ENCODE results near the gene DIDO1. TPM values are rescaled to one million over a fixed set of nuclear protein-coding genes. Genes with fewer than 3 reads are reported as not detected.

Gene DIDO1
- total RNA-seq, 1 experiment from 2014 or later, result 77.1 TPM

GRCh38 chr20:62952968-62953838 is 26.9 kb upstream of the DIDO1 start:
- TF ChIP-seq CTCF (IDR thresholded peaks at IDR 0.05; ENCODE audit: unreplicated experiment), result no peak
- no TSS peak for BruUV-seq (replicated peaks)
- Mint-ChIP-seq H3K27ac (ENCODE audit: unreplicated experiment) (peak overlapping the region; percentile 62), H3K9me3 (ENCODE audit: low read depth, unreplicated experiment) (peaks cover 5% of the 10 kb centered on the region), H3K4me1 (ENCODE audit: low read depth, unreplicated experiment) (peaks cover 8% of the 10 kb centered on the region), H3K36me3 (ENCODE audit: insufficient read depth, unreplicated experiment) (peaks cover 49% of the 10 kb centered on the region), H3K27me3 (ENCODE audit: unreplicated experiment) (no peaks in the 10 kb centered on the region), H3K4me3 (ENCODE audit: low read depth, unreplicated experiment) (peak overlapping the region; percentile 70)
- DNase-seq, result no peak
- intact Hi-C loops (cut with micrococcal nuclease; ENCODE audit: unreplicated experiment), result no loop called here
- CTCF ChIA-PET, result interaction anchor here (0.7 to 1.3 kb wide), 4 partner anchors 15 to 75 kb away, joined by 3 to 5 read pairs (median 4); no protein-coding TSS in a partner anchor

- peaks cover 42% of the 10 kb centered on the region for H3K36me3 Mint-ChIP-seq (ENCODE audit: insufficient read depth, unreplicated experiment)
- intact Hi-C loops (cut with micrococcal nuclease; ENCODE audit: unreplicated experiment), result no loop called here
- TF ChIP-seq CTCF (IDR thresholded peaks at IDR 0.05; ENCODE audit: unreplicated experiment), result no peak
- peaks cover 8% of the 10 kb centered on the region for H3K4me1 Mint-ChIP-seq (ENCODE audit: low read depth, unreplicated experiment)
- no peaks in the 10 kb centered on the region for H3K27me3 Mint-ChIP-seq (ENCODE audit: unreplicated experiment)
- peaks cover 5% of the 10 kb centered on the region for H3K9me3 Mint-ChIP-seq (ENCODE audit: low read depth, unreplicated experiment)
- peak; percentile 89 for DNase-seq
- no TSS peak for BruUV-seq (replicated peaks)
- H3K27ac Mint-ChIP-seq (ENCODE audit: unreplicated experiment), result peak within 1 kb of the TSS; percentile 62
- peak within 1 kb of the TSS; percentile 70 for H3K4me3 Mint-ChIP-seq (ENCODE audit: low read depth, unreplicated experiment)
- CTCF ChIA-PET, result interaction anchor here (0.9 to 1.1 kb wide), 2 partner anchors 14 to 20 kb away, joined by 4 to 5 read pairs; no protein-coding TSS in a partner anchor
Measured at GRCh38 chr20:62952373-62952967, 26.2 kb upstream of the DIDO1 start, which contains the start of gene SLC17A9. TSS of gene SLC17A9 (plus strand) at chr20:62952709. CDS start at chr20:62952831, 122 bp downstream.

GRCh38 chr20:62951896-62952372 is 25.6 kb upstream of the DIDO1 start:
- Mint-ChIP-seq H3K9me3 (ENCODE audit: low read depth, unreplicated experiment) (peaks cover 5% of the 10 kb centered on the region), H3K4me3 (ENCODE audit: low read depth, unreplicated experiment) (peak overlapping the region; percentile 70), H3K36me3 (ENCODE audit: insufficient read depth, unreplicated experiment) (peaks cover 40% of the 10 kb centered on the region), H3K27ac (ENCODE audit: unreplicated experiment) (peak overlapping the region; percentile 62), H3K27me3 (ENCODE audit: unreplicated experiment) (no peaks in the 10 kb centered on the region), H3K4me1 (ENCODE audit: low read depth, unreplicated experiment) (peaks cover 8% of the 10 kb centered on the region)
- no peak for TF ChIP-seq CTCF (IDR thresholded peaks at IDR 0.05; ENCODE audit: unreplicated experiment)
- DNase-seq, result no peak
- BruUV-seq (replicated peaks), result TSS peak; percentile 58
- CTCF ChIA-PET, result no interaction called here
- intact Hi-C loops (cut with micrococcal nuclease; ENCODE audit: unreplicated experiment), result no loop called here

GRCh38 chr20:62951143-62951895 is 25.0 kb upstream of the DIDO1 start:
- H3K4me3 Mint-ChIP-seq (ENCODE audit: low read depth, unreplicated experiment), result no peak overlapping the region
- no peak overlapping the region for H3K27ac Mint-ChIP-seq (ENCODE audit: unreplicated experiment)
- DNase-seq, result no peak
- TF ChIP-seq CTCF (IDR thresholded peaks at IDR 0.05; ENCODE audit: unreplicated experiment), result no peak
- peaks cover 34% of the 10 kb centered on the region for H3K36me3 Mint-ChIP-seq (ENCODE audit: insufficient read depth, unreplicated experiment)
- BruUV-seq (replicated peaks), result no TSS peak
- H3K27me3 Mint-ChIP-seq (ENCODE audit: unreplicated experiment), result no peaks in the 10 kb centered on the region
- peaks cover 8% of the 10 kb centered on the region for H3K4me1 Mint-ChIP-seq (ENCODE audit: low read depth, unreplicated experiment)
- intact Hi-C loops (cut with micrococcal nuclease; ENCODE audit: unreplicated experiment), result no loop called here
- H3K9me3 Mint-ChIP-seq (ENCODE audit: low read depth, unreplicated experiment), result peaks cover 5% of the 10 kb centered on the region
- CTCF ChIA-PET, result interaction anchor here (0.6 kb wide), 1 partner anchor 24 kb away, joined by 4 read pairs; no protein-coding TSS in a partner anchor

Measured in Calu3 (cell line).